Measurements from ENCODE around the gene FARP1. TPM values are rescaled to one million over a fixed set of nuclear protein-coding genes. Genes with fewer than 3 reads are reported as not detected.

Gene FARP1
- total RNA-seq, 4 donors from 2014 or later = 11.0 to 27.2 (median 13.6) TPM

GRCh38 chr13:98098516-98098915, 44.4 kb upstream of the FARP1 start:
- no peak for DNase-seq (ENCODE audit: low spot score in 2 of 2)
- no peaks in the 10 kb centered on the region for H3K36me3 ChIP-seq
- H3K4me3 ChIP-seq = no peak overlapping the region
- H3K27me3 ChIP-seq = no peaks in the 10 kb centered on the region
- H3K4me1 ChIP-seq = no peaks in the 10 kb centered on the region
- 80% methylated on average over 7 of the region's 7 CpGs for WGBS
- no peaks in the 10 kb centered on the region for H3K9me3 ChIP-seq
- no peak for TF ChIP-seq POLR2AphosphoS5 (IDR thresholded peaks at IDR 0.05)
- no peak for TF ChIP-seq CTCF (IDR thresholded peaks at IDR 0.05)
- no peak for TF ChIP-seq POLR2A (IDR thresholded peaks at IDR 0.05)
- TF ChIP-seq EP300 (IDR thresholded peaks at IDR 0.05) = no peak
- no peak overlapping the region for H3K27ac ChIP-seq

- WGBS = 97% methylated on average over 4 of the region's 4 CpGs
- TF ChIP-seq POLR2AphosphoS5 (IDR thresholded peaks at IDR 0.05) (no peak), CTCF (IDR thresholded peaks at IDR 0.05) (no peak), EP300 (IDR thresholded peaks at IDR 0.05) (no peak), POLR2A (IDR thresholded peaks at IDR 0.05) (no peak)
- no peak overlapping the region for H3K4me3 ChIP-seq
- H3K27ac ChIP-seq = no peak overlapping the region
- no peaks in the 10 kb centered on the region for H3K27me3 ChIP-seq
- no peaks in the 10 kb centered on the region for H3K4me1 ChIP-seq
- H3K9me3 ChIP-seq = no peaks in the 10 kb centered on the region
- DNase-seq (ENCODE audit: low spot score in 2 of 2) = no peak
- no peaks in the 10 kb centered on the region for H3K36me3 ChIP-seq
Observed at GRCh38 chr13:98099627-98100026, 43.3 kb upstream of the FARP1 start.

DNA sequence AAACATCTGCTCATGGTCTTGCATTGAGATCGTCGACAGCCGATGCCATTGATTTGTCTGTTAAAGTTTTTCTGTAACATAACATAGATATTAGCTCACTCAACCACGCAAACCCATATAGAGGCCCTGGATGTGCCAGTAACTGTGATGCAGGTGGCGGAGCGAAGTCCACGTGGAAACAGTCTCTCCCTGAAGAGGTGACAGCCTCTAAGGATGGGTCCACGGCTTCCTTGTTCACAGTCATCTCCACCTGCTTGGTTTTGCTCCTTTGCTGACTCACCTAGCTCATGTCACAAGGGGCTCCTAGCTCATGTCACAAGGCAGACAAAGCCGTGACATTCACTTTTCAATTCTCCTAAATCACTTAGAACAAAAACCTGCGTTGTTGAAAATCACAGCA, 42.4 kb upstream of the FARP1 start:
- TF ChIP-seq CTCF (IDR thresholded peaks at IDR 0.05) (no peak), EP300 (IDR thresholded peaks at IDR 0.05) (no peak), POLR2A (IDR thresholded peaks at IDR 0.05) (no peak), POLR2AphosphoS5 (IDR thresholded peaks at IDR 0.05) (no peak)
- Histone ChIP-seq H3K27me3 (no peaks in the 10 kb centered on the region), H3K27ac (no peak overlapping the region), H3K4me3 (no peak overlapping the region), H3K4me1 (no peaks in the 10 kb centered on the region), H3K36me3 (no peaks in the 10 kb centered on the region), H3K9me3 (no peaks in the 10 kb centered on the region)
- no peak for DNase-seq (ENCODE audit: low spot score in 2 of 2)
- 87% methylated on average over 10 of the region's 10 CpGs for WGBS

DNA sequence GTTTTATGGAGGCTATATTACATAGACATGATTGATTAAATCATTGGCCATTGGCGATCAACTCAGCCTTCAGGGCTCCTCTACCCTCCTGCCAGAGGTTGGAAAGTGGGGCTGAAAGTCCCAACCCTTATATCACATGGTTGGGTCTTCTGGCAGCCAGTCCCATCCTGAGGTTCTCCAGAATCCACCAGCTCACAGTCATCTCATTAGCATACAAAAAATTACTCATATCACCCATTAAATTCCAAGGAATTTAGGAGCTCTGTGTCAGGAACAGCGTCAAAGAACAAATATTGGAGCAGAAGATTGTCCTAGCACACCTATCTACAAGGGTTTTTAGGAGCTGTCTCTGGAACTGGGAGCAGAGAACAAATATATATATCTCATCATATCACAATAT, 39.4 kb upstream of the FARP1 start:
- DNase-seq (ENCODE audit: low spot score in 2 of 2) = no peak
- 65% methylated on average over 2 of the region's 2 CpGs for WGBS
- H3K36me3 ChIP-seq = no peaks in the 10 kb centered on the region
- no peaks in the 10 kb centered on the region for H3K27me3 ChIP-seq
- H3K4me1 ChIP-seq = no peaks in the 10 kb centered on the region
- no peak for TF ChIP-seq CTCF (IDR thresholded peaks at IDR 0.05)
- TF ChIP-seq EP300 (IDR thresholded peaks at IDR 0.05) = no peak
- no peak for TF ChIP-seq POLR2AphosphoS5 (IDR thresholded peaks at IDR 0.05)
- no peak for TF ChIP-seq POLR2A (IDR thresholded peaks at IDR 0.05)
- H3K27ac ChIP-seq = no peak overlapping the region
- H3K4me3 ChIP-seq = no peak overlapping the region
- no peaks in the 10 kb centered on the region for H3K9me3 ChIP-seq

DNA sequence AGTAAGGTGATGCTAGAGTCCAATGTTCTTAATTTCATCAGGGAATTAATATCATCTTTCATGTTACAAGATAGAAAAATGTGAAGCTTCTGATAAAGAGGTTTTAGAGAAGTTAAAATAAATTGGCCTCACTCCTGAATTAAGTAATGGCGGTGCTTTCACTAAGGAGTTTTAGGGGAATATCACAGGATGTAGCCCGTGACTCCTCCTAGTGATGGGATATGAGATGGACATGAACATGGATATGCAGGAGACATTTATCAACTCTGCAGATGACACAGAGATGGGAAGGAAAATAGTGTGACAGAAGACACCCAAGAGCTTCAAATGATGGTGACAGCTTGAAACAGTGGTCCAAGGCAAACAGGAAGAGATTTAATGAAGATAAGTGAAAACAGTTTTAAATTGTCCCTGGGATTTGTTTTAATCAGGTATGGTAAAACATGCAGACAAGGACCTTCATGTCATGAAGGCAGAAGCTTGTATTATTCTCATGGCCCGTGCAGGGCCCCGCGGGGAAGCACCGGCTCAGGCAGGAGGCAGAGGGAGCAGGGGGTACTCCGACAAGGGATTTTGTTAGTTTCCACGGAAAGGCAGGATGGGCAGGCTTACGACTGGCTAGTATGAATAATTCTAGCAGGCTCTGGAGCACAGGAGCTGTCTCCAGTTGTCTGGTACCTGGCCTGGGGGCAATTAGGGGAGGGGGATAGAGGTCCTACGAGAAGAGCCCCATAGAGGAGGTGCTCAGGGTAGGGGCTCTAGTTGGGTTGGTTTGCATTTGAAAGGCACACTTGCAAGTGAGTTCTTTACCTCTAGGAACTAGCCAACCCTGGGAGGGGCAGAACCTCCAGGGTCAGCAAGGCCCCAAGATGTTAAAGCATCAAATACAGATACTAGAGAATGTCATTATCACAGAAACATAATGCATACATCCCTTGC, 38.7 kb upstream of the FARP1 start:
- 65% methylated on average over 10 of the region's 10 CpGs for WGBS
- no peak overlapping the region for H3K27ac ChIP-seq
- H3K36me3 ChIP-seq = no peaks in the 10 kb centered on the region
- no peak overlapping the region for H3K4me3 ChIP-seq
- H3K4me1 ChIP-seq = no peaks in the 10 kb centered on the region
- no peak for DNase-seq (ENCODE audit: low spot score in 2 of 2)
- TF ChIP-seq POLR2A (IDR thresholded peaks at IDR 0.05) (no peak), POLR2AphosphoS5 (IDR thresholded peaks at IDR 0.05) (no peak), CTCF (IDR thresholded peaks at IDR 0.05) (no peak), EP300 (IDR thresholded peaks at IDR 0.05) (no peak)
- H3K9me3 ChIP-seq = no peaks in the 10 kb centered on the region
- no peaks in the 10 kb centered on the region for H3K27me3 ChIP-seq

Data from suprapubic skin (tissue), 4 donors.